OCI-LY7 (cell line): Measurements from ENCODE around the gene CTNND2. TPM values are rescaled to one million over a fixed set of nuclear protein-coding genes. Genes with fewer than 3 reads are reported as not detected.

Source experiments
- BruUV-seq: library from RNA; stranded (reverse); fragments of 400-500 nt; replicated peaks from 2 replicates; lab custom pipeline; 2021; lab: Mats Ljungman, UMichigan
- CTCF ChIA-PET: fragments of 300-600 bp; sonication (Branson Sonifier 250); formaldehyde crosslinking; loops from one replicate; lab custom pipeline; 2022; ENCODE audit warnings: antibody characterized with exemption; ENCODE audit not compliant: unreplicated experiment; lab: Charles Lee
- POLR2A ChIA-PET: fragments of 300-600 bp; sonication (Branson Sonifier 250); formaldehyde crosslinking; loops from one replicate; lab custom pipeline; 2022; ENCODE audit warnings: antibody characterized with exemption; lab: Charles Lee
- DNase-seq: peaks from one replicate; pipeline ENCODE4 v3.0.0-alpha.2; 2015; ENCODE audit warnings: low spot score
- H2AFZ ChIP-seq: fragments of 200-600 bp; sonication (generic), shearing (Covaris generic); 2 replicates; pipeline ENCODE4 v1.6.1; 2014; ENCODE audit warnings: mild to moderate bottlenecking, antibody characterized with exemption, low read length, moderate library complexity
- H3K27ac ChIP-seq: fragments of 200-600 bp; sonication (generic); 2 replicates; pipeline ENCODE4 v1.5.1; 2014; ENCODE audit warnings: mixed run types, low read depth, mild to moderate bottlenecking, moderate library complexity, low read length, inconsistent platforms; ENCODE audit not compliant: poor library complexity, severe bottlenecking
- H3K36me3 ChIP-seq: fragments of 200-600 bp; sonication (generic); 2 replicates; pipeline ENCODE4 v1.6.1; 2014; ENCODE audit warnings: mild to moderate bottlenecking, antibody characterized with exemption, low read length, moderate library complexity, mixed read lengths; ENCODE audit not compliant: insufficient read depth
- H3K4me1 ChIP-seq: fragments of 200-600 bp; sonication (generic); 2 replicates; pipeline ENCODE4 v1.5.1; 2014; ENCODE audit warnings: mild to moderate bottlenecking, low read length; ENCODE audit not compliant: insufficient read depth, poor library complexity, severe bottlenecking
- H3K4me2 ChIP-seq: fragments of 200-600 bp; sonication (generic); 2 replicates; pipeline ENCODE4 v1.6.1; 2014; ENCODE audit warnings: mild to moderate bottlenecking, low read length
- H3K4me3 ChIP-seq: fragments of 200-600 bp; sonication (generic); 2 replicates; pipeline ENCODE4 v1.5.1; 2014; ENCODE audit warnings: mild to moderate bottlenecking, low read depth, low read length; ENCODE audit not compliant: poor library complexity, severe bottlenecking
- H3K79me2 ChIP-seq: fragments of 200-600 bp; sonication (generic); 2 replicates; pipeline ENCODE4 v1.6.1; 2016; ENCODE audit warnings: low read depth, mild to moderate bottlenecking, low read length, moderate library complexity, mixed read lengths; ENCODE audit not compliant: insufficient read depth
- H3K9me2 ChIP-seq: fragments of 200-600 bp; sonication (generic); 2 replicates; pipeline ENCODE4 v1.6.1; 2016; ENCODE audit warnings: mild to moderate bottlenecking, low read length, mixed read lengths; ENCODE audit not compliant: insufficient read depth
- H3K9me3 ChIP-seq: fragments of 200-600 bp; sonication (generic); 2 replicates; pipeline ENCODE4 v1.6.1; 2014; ENCODE audit warnings: mild to moderate bottlenecking, mixed run types, low read length, mixed read lengths
- H4K20me1 ChIP-seq: fragments of 200-600 bp; sonication (generic); 2 replicates; pipeline ENCODE4 v1.6.1; 2014; ENCODE audit warnings: mild to moderate bottlenecking, antibody characterized with exemption, low read length, moderate library complexity, mixed read lengths; ENCODE audit not compliant: insufficient read depth
- EZH2phosphoT487 ChIP-seq: fragments of 200-600 bp; sonication (generic); IDR thresholded peaks from 2 replicates; pipeline ENCODE4 v1.6.1; 2018; ENCODE audit warnings: low read depth, borderline replicate concordance, mild to moderate bottlenecking, mixed run types, antibody characterized with exemption, low read length, moderate library complexity, mixed read lengths
- intact Hi-C: fragments of 100-400 bp; cut with micrococcal nuclease; formaldehyde crosslinking; loops from one replicate; pipeline ENCODE4 v1.10.0; 2022; ENCODE audit not compliant: unreplicated experiment
- total RNA-seq, 2 experiments: library from RNA; depleted of rRNA in 1 of 2; stranded (reverse); fragments of >200 nt in 1 of 2; shearing (Covaris generic) in 1 of 2; gene quantifications; 2 replicates each; pipeline ENCODE4 v1.2.3, GENCODE V29; 2014 to 2022
- TF ChIP-seq, protein P1 (sequence below): fragments of 200-600 bp; sonication (generic); conservative IDR thresholded peaks from 2 replicates; pipeline ENCODE4 v1.5.1; 2014; ENCODE audit warnings: mild to moderate bottlenecking, antibody characterized with exemption, low read length, moderate library complexity, mixed read lengths

Gene CTNND2
- total RNA-seq, 2 experiments from 2014 or later = not detected

GRCh38 chr5:11177999-11178711 is 726.1 kb downstream of the CTNND2 start:
- ChIA-PET CTCF (no interaction called here), POLR2A (no interaction called here)
- H2AFZ ChIP-seq = no peak overlapping the region
- H3K4me1 ChIP-seq = no peaks in the 10 kb centered on the region
- TF ChIP-seq, protein P1, sequence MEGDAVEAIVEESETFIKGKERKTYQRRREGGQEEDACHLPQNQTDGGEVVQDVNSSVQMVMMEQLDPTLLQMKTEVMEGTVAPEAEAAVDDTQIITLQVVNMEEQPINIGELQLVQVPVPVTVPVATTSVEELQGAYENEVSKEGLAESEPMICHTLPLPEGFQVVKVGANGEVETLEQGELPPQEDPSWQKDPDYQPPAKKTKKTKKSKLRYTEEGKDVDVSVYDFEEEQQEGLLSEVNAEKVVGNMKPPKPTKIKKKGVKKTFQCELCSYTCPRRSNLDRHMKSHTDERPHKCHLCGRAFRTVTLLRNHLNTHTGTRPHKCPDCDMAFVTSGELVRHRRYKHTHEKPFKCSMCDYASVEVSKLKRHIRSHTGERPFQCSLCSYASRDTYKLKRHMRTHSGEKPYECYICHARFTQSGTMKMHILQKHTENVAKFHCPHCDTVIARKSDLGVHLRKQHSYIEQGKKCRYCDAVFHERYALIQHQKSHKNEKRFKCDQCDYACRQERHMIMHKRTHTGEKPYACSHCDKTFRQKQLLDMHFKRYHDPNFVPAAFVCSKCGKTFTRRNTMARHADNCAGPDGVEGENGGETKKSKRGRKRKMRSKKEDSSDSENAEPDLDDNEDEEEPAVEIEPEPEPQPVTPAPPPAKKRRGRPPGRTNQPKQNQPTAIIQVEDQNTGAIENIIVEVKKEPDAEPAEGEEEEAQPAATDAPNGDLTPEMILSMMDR = no peak
- TF ChIP-seq EZH2phosphoT487 = no peak
- no peaks in the 10 kb centered on the region for H3K79me2 ChIP-seq
- no peak overlapping the region for H3K4me3 ChIP-seq
- no peaks in the 10 kb centered on the region for H3K9me3 ChIP-seq
- no peak overlapping the region for H3K27ac ChIP-seq
- no peaks in the 10 kb centered on the region for H3K36me3 ChIP-seq
- no peaks in the 10 kb centered on the region for H4K20me1 ChIP-seq
- H3K4me2 ChIP-seq = no peak overlapping the region
- intact Hi-C loops = no loop called here
- H3K9me2 ChIP-seq = no peaks in the 10 kb centered on the region
- no peak for DNase-seq
- BruUV-seq = no TSS peak

GRCh38 chr5:11174591-11174990 is 729.7 kb downstream of the CTNND2 start:
- intact Hi-C loops = no loop called here
- Histone ChIP-seq H3K4me2 (no peak overlapping the region), H3K9me3 (no peaks in the 10 kb centered on the region), H3K4me1 (no peaks in the 10 kb centered on the region), H4K20me1 (no peaks in the 10 kb centered on the region), H3K79me2 (no peaks in the 10 kb centered on the region), H3K36me3 (no peaks in the 10 kb centered on the region), H3K9me2 (no peaks in the 10 kb centered on the region), H3K27ac (no peak overlapping the region), H3K4me3 (no peak overlapping the region), H2AFZ (no peak overlapping the region)
- CTCF ChIA-PET = no interaction called here
- TF ChIP-seq, protein P1 = no peak
- no peak for TF ChIP-seq EZH2phosphoT487
- POLR2A ChIA-PET = no interaction called here
- no TSS peak for BruUV-seq
- no peak for DNase-seq

DNA sequence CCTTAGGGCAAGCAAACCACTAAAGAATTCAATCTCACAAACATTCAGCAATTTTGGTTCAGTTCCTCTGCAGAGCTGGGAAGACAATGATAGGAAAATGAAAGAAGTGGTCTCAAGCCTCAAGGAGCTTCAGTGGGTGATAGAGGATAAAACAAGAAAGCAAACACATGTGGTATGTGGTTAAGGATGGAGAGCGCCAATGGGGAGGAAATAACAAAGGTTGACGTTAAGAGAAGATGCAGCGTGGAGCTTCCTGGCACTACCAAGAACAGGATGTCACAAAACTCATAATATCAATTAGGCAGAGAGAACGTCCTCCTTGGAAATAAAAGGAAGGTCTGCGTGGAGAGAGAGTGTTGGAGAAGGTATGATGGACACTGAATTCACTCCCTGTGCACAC is 731.8 kb downstream of the CTNND2 start:
- intact Hi-C loops = no loop called here
- no peaks in the 10 kb centered on the region for H3K4me1 ChIP-seq
- no peak overlapping the region for H3K4me3 ChIP-seq
- H3K9me2 ChIP-seq = no peaks in the 10 kb centered on the region
- no TSS peak for BruUV-seq
- H3K27ac ChIP-seq = no peak overlapping the region
- no peak overlapping the region for H2AFZ ChIP-seq
- H3K4me2 ChIP-seq = no peak overlapping the region
- no peaks in the 10 kb centered on the region for H3K9me3 ChIP-seq
- POLR2A ChIA-PET = no interaction called here
- no peaks in the 10 kb centered on the region for H3K36me3 ChIP-seq
- no peak for TF ChIP-seq EZH2phosphoT487
- TF ChIP-seq, protein P1 = no peak
- H3K79me2 ChIP-seq = no peaks in the 10 kb centered on the region
- no peak for DNase-seq
- H4K20me1 ChIP-seq = no peaks in the 10 kb centered on the region
- CTCF ChIA-PET = no interaction called here
